GM18870 (cell line): ENCODE data around the gene SELENOM.
"Not testable (repeated sequence)": the region's sequence is repeated elsewhere in the genome, so short reads cannot be mapped to it uniquely, and the experiment has no call there.

Experiments used
- ATAC-seq: cut with Tn5 transposase; IDR thresholded peaks from one replicate; pipeline ENCODE4 v1.9.1; 2021; ENCODE audit warnings: moderate library complexity; ENCODE audit not compliant: unreplicated experiment

SELENOM gene

GRCh38 chr22:31106731-31107177, 614 bp downstream of the SELENOM start:
- ATAC-seq = no peak

GRCh38 chr22:31106001-31106571, 1.3 kb downstream of the SELENOM start:
- ATAC-seq = no peak

- ATAC-seq = no peak
Measured at GRCh38 chr22:31105282-31105929, 2.0 kb downstream of the SELENOM start.

GRCh38 chr22:31104869-31105268, 2.5 kb downstream of the SELENOM start:
- no peak for ATAC-seq

- no peak for ATAC-seq
Measured at GRCh38 chr22:31103899-31104694, 3.3 kb downstream of the SELENOM start.

GRCh38 chr22:31103111-31103510, 4.3 kb downstream of the SELENOM start:
- no peak for ATAC-seq

- no peak for ATAC-seq
Measured at GRCh38 chr22:31102441-31103081, 4.8 kb downstream of the SELENOM start.

GRCh38 chr22:31100762-31101525, 6.4 kb downstream of the SELENOM start:
- no peak for ATAC-seq

- no peak for ATAC-seq
Measured at GRCh38 chr22:31099841-31100761, 7.3 kb downstream of the SELENOM start.

GRCh38 chr22:31099386-31099785, 8.0 kb downstream of the SELENOM start:
- no peak for ATAC-seq

- ATAC-seq = no peak
Measured at GRCh38 chr22:31098632-31099110, 8.7 kb downstream of the SELENOM start.

GRCh38 chr22:31097941-31098631, 9.3 kb downstream of the SELENOM start:
- ATAC-seq = no peak

GRCh38 chr22:31097539-31097938, 9.8 kb downstream of the SELENOM start:
- ATAC-seq = not testable (repeated sequence)

GRCh38 chr22:31096657-31097279, 10.6 kb downstream of the SELENOM start:
- no peak for ATAC-seq

GRCh38 chr22:31095637-31096249, 11.6 kb downstream of the SELENOM start:
- no peak for ATAC-seq

GRCh38 chr22:31094741-31095140, 12.6 kb downstream of the SELENOM start:
- no peak for ATAC-seq

GRCh38 chr22:31094021-31094551, 13.3 kb downstream of the SELENOM start:
- no peak for ATAC-seq
